Stimulated activated naive CD4-positive, alpha-beta T cell treated with Interleukin-2 at 50 U/mL for 16 hours (primary cell): ENCODE results near the gene PANX2.

Experiments
- DNase-seq: peaks from one replicate; lab custom pipeline; 2025; lab: John Stamatoyannopoulos, UW

The PANX2 gene

GRCh38 chr22:50216055-50216683 is 45.6 kb downstream of the PANX2 start:
- no peak for DNase-seq

GRCh38 chr22:50216684-50217520 is 46.4 kb downstream of the PANX2 start:
- no peak for DNase-seq

DNA sequence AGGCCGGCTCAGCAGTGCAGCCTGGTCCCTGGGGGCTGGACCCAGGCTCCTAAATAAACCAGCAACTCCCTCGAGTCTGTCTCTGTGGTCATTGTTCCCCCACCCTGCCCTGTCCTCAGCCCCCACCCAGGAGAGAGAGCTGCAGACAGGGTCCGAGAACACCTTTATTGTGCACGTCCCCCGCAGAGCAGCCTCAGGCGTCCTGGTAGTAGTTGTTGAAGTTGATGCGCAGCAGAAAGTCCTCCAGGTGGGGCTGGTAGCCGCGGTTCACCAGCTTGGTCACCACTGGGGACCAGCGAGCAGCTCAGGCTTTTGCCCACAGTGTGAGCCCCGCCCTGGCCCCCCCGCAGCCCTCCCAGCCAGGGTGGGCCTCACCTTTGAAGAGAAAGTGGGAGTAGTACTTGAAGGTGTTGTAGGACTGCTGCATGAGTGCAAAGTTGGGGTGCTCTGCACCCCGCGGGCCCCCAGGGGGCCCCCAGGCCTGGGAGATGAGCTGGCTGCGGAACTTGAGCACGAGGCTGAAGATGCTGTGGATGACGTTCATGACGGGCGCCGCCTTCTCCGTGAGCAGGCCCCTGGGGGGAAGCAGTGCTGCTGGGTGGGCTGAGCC is 47.1 kb downstream of the PANX2 start:
- DNase-seq = no peak

- no peak for DNase-seq
These were observed 47.8 kb downstream of the PANX2 start for GRCh38 chr22:50218153-50218995.

- DNase-seq = no peak
These were observed 48.6 kb downstream of the PANX2 start for GRCh38 chr22:50218996-50219727.

- DNase-seq = no peak
These were observed 49.5 kb downstream of the PANX2 start for GRCh38 chr22:50219800-50220602.

DNA sequence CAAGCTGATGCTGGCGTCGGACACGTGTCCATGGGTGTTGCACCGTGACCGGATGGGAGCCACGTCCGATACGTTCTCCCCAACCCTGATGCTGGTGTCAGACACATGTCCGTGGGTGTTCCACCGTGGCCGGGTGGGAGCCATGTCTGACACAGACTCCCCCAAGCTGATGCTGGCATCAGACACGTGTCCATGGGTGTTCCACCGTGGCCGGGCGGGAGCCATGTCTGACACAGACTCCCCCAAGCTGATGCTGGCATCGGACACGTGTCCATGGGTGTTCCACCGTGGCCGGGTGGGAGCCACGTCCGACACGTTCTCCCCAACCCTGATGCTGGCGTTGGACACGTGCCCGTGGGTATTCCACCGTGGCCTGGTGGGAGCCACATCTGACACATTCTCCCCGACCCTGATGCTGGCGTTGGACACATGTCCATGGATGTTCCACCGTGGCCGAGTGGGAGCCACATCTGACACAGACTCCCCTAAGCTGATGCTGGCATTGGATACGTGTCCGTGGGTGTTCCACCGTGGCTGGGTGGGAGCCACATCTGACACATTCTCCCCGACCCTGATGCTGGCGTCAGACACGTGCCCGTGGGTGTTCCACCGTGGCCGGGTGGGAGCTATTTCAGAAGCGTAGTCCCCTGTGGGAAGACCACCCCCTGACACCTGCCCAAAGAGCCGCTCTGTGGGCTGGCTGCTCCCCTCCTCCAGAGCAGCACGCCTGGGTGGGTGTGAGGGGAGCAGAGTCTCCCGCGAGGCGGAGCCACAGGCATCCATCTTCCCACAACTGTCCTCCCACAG is 50.3 kb downstream of the PANX2 start:
- no peak for DNase-seq

- no peak for DNase-seq
These were observed 51.1 kb downstream of the PANX2 start for GRCh38 chr22:50221410-50222300.

GRCh38 chr22:50222508-50222907 is 52.0 kb downstream of the PANX2 start:
- no peak for DNase-seq

DNA sequence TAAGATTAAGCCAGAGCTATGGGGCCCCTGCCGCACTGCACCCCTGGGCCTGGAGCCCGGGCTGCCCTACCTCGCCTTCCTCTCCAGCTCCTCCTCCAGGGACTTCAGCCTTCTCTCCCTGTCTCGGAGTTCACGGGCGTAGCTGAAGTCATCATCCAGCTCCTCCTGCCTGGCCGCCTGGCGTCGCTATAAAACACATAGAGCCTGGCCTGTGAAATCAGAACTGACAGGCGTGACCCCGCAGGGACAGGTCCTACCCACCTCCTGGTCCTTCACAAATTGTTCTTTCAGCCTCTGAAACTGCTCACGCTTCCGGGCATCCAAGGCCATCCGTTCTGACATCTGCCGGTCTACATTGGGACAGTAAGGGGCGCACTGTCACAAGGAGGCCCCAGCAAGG is 53.5 kb downstream of the PANX2 start:
- no peak for DNase-seq

- no peak for DNase-seq
These were observed 54.9 kb downstream of the PANX2 start for GRCh38 chr22:50225200-50225969.

DNA sequence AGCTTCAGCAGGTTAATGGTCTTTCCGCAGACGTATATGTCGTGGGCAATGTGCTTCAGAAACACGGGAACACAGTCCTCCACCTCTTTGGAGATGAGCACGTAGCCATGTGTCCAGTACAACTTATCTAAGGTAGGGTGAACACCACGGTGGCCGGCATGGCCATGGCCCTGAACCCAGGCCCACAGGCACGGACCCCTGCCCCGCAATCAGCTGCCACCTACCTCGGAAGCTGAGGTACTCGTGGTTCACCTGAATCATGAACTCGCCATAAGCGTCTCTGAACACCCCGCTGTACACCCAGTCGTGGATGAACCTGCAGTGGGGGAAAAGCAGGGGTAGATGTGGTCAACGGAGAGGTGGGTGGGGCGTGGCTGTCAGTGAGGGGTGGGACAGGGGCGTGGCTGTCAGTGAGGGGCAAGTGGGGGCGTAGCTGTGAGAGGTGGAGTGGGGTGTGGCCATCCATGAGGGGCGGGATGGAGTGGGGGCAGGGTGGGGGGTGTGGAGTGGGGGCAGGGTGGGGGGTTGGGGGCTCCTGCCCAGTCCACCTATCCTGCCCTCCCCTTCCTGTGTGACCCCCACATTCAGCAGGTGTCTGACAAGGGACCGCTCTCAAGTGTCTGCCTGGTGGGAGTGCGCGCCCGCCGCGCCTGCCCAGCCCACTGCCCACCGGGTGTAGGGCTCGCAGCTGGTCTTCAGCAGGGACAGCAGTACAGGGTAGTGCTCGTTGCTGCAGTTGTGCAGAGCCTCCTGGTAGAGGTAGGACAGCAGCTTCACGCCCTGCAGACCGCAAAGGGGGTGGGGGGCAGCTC is 55.7 kb downstream of the PANX2 start:
- DNase-seq = no peak

GRCh38 chr22:50226875-50227165 is 56.3 kb downstream of the PANX2 start:
- DNase-seq = no peak

- no peak for DNase-seq
These were observed 57.2 kb downstream of the PANX2 start for GRCh38 chr22:50227579-50228215.

DNA sequence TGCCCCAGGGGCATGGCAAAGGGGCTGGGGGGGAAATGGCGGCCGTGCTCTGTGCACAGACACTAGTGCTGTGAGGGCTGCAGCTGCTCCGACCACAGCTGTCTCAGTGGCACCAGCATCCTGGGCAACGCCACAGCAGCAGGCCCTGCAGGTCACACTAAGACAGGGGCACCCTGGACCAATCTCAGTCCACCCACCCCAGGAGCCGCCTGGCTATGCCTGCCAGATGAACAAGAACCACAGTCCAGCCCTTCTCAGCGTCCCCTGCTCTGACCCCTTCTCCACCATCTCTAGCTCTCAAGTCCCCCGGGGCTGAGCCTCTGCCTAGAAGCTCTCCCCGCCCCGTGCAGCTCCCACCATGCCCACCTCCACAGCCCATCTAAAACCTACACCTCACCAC is 57.8 kb downstream of the PANX2 start:
- DNase-seq = no peak

- no peak for DNase-seq
These were observed 58.8 kb downstream of the PANX2 start for GRCh38 chr22:50229370-50229769.
